ENCODE results near the gene FIS1. TPM values are rescaled to one million over a fixed set of nuclear protein-coding genes. Genes with fewer than 3 reads are reported as not detected.
"Not testable (repeated sequence)": the region's sequence is repeated elsewhere in the genome, so short reads cannot be mapped to it uniquely, and the experiment has no call there.

The FIS1 gene
- total RNA-seq, 4 donors from 2014 or later = 319 to 467 (median 364) TPM

- in situ Hi-C loops (cut with MboI; ENCODE audit: low sequenced_read_pairs in 4 of 4) (loop anchor here in 1 of 4 donors (10.0 kb wide), 1 partner anchor 144 kb away; no protein-coding TSS in a partner anchor), intact Hi-C loops (cut with DNase I; ENCODE audit: low total_unique reads) (no loop called here)
- H3K27me3 ChIP-seq = peaks cover 6 to 16% (median 8%) of the 10 kb centered on the region in 3 donors
- DNase-seq (no peak), ATAC-seq (no peak)
- no peaks in the 10 kb centered on the region for H3K36me3 ChIP-seq
- H3K4me3 ChIP-seq = no peak overlapping the region
- H3K9me3 ChIP-seq = no peaks in the 10 kb centered on the region
- H3K27ac ChIP-seq = no peak overlapping the region
- no peaks in the 10 kb centered on the region for H3K4me1 ChIP-seq
- TF ChIP-seq, protein P1, sequence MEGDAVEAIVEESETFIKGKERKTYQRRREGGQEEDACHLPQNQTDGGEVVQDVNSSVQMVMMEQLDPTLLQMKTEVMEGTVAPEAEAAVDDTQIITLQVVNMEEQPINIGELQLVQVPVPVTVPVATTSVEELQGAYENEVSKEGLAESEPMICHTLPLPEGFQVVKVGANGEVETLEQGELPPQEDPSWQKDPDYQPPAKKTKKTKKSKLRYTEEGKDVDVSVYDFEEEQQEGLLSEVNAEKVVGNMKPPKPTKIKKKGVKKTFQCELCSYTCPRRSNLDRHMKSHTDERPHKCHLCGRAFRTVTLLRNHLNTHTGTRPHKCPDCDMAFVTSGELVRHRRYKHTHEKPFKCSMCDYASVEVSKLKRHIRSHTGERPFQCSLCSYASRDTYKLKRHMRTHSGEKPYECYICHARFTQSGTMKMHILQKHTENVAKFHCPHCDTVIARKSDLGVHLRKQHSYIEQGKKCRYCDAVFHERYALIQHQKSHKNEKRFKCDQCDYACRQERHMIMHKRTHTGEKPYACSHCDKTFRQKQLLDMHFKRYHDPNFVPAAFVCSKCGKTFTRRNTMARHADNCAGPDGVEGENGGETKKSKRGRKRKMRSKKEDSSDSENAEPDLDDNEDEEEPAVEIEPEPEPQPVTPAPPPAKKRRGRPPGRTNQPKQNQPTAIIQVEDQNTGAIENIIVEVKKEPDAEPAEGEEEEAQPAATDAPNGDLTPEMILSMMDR (IDR thresholded peaks at IDR 0.05 in 4 of 5, conservative IDR thresholded peaks at IDR 0.05 in 1 of 5) = no peak
- no peak for TF ChIP-seq POLR2A (IDR thresholded peaks at IDR 0.05)
Observed at GRCh38 chr7:101288439-101288838, 43.6 kb upstream of the FIS1 start.

DNA sequence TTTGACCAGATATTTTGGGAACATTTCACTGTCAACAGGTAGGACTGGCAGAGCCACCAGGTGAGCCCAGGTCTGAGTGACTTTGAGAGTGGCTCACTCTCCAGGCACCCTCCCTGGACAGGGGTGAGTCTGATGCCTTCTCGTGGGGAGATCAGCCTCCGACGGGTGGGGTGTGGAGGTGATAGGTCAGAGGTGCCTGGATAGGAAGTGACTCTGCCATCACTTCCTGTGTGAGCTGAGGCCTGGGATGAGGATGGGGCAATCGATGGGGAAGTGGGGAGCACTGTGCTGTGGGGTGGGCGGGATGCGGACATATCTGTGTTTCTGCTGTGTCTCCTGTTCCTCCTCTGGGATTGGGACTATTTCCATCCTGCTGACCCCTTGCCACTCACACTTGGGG is 42.2 kb upstream of the FIS1 start:
- in situ Hi-C loops (cut with MboI; ENCODE audit: low sequenced_read_pairs in 4 of 4) (loop anchor here in 1 of 4 donors (10.0 kb wide), 1 partner anchor 142 kb away; no protein-coding TSS in a partner anchor), intact Hi-C loops (cut with DNase I; ENCODE audit: low total_unique reads) (no loop called here)
- no peak for DNase-seq
- no peaks in the 10 kb centered on the region for H3K4me1 ChIP-seq
- TF ChIP-seq, protein P1 (IDR thresholded peaks at IDR 0.05 in 4 of 5, conservative IDR thresholded peaks at IDR 0.05 in 1 of 5) = no peak
- no peak for TF ChIP-seq POLR2A (IDR thresholded peaks at IDR 0.05)
- no peak overlapping the region for H3K27ac ChIP-seq
- H3K36me3 ChIP-seq = no peaks in the 10 kb centered on the region
- no peak for ATAC-seq
- H3K4me3 ChIP-seq = no peak overlapping the region
- peaks cover 1 to 10% (median 4%) of the 10 kb centered on the region in 3 donors for H3K27me3 ChIP-seq
- H3K9me3 ChIP-seq = no peaks in the 10 kb centered on the region

- DNase-seq; H3K27me3 ChIP-seq; H3K36me3 ChIP-seq; H3K4me3 ChIP-seq; H3K4me1 ChIP-seq; H3K9me3 ChIP-seq; ATAC-seq; intact Hi-C loops (cut with DNase I; ENCODE audit: low total_unique reads); H3K27ac ChIP-seq: not testable (repeated sequence)
- in situ Hi-C loops (cut with MboI; ENCODE audit: low sequenced_read_pairs in 4 of 4) = loop anchor here in 1 of 4 donors (10.0 kb wide), 1 partner anchor 141 kb away; no protein-coding TSS in a partner anchor
Observed at GRCh38 chr7:101285880-101286279, 41.0 kb upstream of the FIS1 start.

DNA sequence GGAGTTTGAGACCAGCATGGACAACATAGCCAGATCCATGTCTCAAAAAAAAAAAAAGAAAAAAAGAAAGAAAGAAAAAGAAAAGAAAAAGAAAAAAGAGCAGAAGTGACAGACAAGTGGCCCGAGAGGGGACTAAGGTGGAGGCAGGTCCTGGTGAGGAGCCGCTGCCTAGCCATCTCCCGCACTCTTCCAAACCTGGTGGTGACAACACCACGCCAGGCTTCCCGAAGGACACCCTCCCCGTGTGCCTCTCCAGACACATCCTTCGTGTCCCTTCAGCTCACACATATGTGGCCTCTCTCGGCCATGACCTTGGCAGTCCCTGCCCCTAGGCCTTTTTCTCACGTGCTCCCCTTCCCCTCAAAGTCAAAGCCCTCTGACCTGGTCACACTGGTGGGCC is 40.3 kb upstream of the FIS1 start:
- no peaks in the 10 kb centered on the region for H3K9me3 ChIP-seq
- no peaks in the 10 kb centered on the region for H3K4me1 ChIP-seq
- H3K36me3 ChIP-seq = no peaks in the 10 kb centered on the region
- in situ Hi-C loops (cut with MboI; ENCODE audit: low sequenced_read_pairs in 4 of 4) (loop anchor here in 1 of 4 donors (10.0 kb wide), 1 partner anchor 140 kb away; no protein-coding TSS in a partner anchor), intact Hi-C loops (cut with DNase I; ENCODE audit: low total_unique reads) (no loop called here)
- no peak for DNase-seq
- H3K27me3 ChIP-seq = peaks cover 0 to 3% (median 0%) of the 10 kb centered on the region in 3 donors
- TF ChIP-seq, protein P1 (IDR thresholded peaks at IDR 0.05 in 4 of 5, conservative IDR thresholded peaks at IDR 0.05 in 1 of 5) = no peak
- no peak for TF ChIP-seq POLR2A (IDR thresholded peaks at IDR 0.05)
- no peak overlapping the region for H3K27ac ChIP-seq
- no peak for ATAC-seq
- H3K4me3 ChIP-seq = no peak overlapping the region

DNA sequence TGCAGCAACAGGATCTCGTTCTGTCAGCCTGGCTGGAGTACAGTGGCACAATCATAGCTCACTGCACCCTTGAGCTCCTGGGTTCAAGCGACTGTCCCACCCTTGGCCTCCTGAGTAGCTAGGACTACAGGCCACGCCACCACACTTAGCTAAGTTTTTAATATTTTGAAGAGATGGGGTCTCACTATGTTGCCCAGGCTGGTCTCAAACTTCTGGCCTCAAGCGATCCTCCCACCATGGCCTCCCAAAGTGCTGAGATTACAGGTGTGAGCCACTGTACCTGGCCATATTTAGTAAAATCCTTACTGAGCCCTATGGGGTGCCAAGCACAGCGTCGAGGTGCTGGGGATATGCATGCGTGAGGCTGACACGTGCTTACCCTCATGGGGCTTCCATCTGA is 36.0 kb upstream of the FIS1 start:
- in situ Hi-C loops (cut with MboI; ENCODE audit: low sequenced_read_pairs in 4 of 4) = loop anchor here in 2 of 4 donors (5.0 to 10.0 kb wide), 2 partner anchors 136 to 139 kb away; no protein-coding TSS in a partner anchor
- H3K27ac ChIP-seq; H3K36me3 ChIP-seq; ATAC-seq; H3K4me3 ChIP-seq; H3K9me3 ChIP-seq; H3K27me3 ChIP-seq; H3K4me1 ChIP-seq; intact Hi-C loops (cut with DNase I; ENCODE audit: low total_unique reads); DNase-seq: not testable (repeated sequence)

All from gastrocnemius medialis (tissue), 4 donors.